Stimulated activated CD8-positive, alpha-beta memory T cell treated with anti-CD3 and anti-CD28 coated beads, Interleukin-4, amount 100 ng/mL, for 48 hours (primary cell): ENCODE measurements around the gene SRP9.
"Not testable (repeated sequence)": the region's sequence is repeated elsewhere in the genome, so short reads cannot be mapped to it uniquely, and the experiment has no call there.

ENCODE experiments used
- DNase-seq: peaks from one replicate; pipeline ENCODE4 v3.0.0-alpha.2; 2020

SRP9 gene

DNA sequence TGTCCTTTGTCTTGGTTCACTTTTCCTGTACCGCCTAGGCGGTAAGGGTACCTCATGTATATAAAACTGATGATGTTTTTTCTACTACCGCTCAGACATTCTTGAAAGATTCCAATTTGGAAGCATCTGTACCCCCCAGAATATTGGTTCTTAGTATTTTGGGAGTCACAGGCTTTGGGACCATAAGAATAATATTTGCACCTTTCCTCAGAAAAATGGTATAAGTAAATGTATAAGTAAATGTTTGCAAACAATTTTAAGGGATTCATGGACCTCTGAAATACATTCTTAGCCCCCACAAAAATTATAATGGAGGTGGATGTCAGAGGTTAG, 677 bp downstream of the SRP9 start:
- DNase-seq = no peak

DNA sequence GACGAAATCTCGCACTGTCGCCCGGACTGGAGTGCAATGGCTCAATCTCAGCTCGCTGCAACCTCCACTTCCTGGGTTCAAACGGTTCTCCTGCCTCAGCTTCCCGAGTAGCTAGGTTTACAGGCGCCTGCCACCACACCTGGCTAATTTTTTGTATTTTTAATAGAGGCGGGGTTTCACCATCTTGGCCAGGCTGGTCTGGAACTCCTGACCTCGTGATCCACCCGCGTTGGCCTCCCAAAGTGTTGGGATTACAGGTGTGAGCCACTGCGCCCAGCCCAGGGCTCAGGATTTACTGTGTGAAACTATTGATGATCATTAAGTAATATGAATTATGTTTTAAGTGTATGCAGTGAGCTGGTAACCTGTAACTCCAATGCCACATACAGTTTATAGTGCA, 1.5 kb downstream of the SRP9 start:
- DNase-seq = not testable (repeated sequence)

DNA sequence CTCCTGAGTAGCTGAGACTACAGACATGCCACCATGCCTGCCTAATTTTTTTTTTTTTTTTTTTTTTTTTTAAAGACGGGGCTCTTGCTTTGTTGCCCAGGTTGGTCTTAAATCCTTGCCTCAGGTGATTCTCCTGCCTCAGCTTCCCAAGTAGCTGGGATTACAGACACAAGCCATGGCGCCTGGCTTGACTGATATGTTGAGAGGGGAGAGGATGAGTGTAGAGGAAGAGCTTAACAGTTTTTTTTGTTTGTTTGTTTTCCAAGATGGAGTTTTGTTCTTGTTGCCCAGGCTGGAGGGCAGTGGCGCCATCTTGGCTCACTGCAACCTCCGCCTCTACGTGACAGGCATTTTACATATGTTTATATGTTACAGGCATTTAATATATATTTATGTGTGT, 2.5 kb downstream of the SRP9 start:
- no peak for DNase-seq

DNA sequence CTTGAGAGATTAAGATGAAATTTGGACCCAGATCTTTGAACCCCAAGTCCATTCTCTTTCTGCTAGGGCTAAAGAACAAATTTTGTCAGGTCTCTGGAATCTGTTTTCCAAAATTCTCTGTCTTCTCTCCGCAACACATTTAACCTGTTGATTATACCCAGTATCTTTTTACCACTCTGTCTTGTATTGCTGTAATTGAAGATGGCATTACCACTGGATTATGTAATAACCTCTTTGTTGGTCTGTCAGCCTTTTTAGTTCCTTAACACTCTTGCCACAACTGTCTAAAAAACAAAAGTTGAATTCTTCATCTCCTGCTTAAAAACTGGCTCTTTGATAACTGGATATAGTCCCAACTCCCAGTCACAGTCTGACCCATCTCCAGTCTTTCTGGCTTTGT, 3.0 kb downstream of the SRP9 start:
- DNase-seq = no peak

DNA sequence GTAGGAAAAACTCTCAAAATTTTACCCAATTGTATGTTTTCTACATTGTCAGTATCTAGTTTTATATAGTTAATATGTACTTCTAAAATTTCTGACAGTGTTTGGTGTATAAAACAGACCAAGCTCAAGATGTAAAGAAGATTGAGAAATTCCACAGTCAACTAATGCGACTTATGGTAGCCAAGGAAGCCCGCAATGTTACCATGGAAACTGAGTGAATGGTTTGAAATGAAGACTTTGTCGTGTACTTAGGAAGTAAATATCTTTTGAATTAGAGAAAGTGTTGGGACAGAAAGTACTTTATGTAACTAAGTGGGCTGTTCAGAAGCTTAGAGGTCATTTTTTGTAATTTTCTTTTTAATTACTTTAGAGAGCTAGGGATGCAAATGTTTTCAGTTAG, 11.5 kb downstream of the SRP9 start:
- not testable (repeated sequence) for DNase-seq

DNA sequence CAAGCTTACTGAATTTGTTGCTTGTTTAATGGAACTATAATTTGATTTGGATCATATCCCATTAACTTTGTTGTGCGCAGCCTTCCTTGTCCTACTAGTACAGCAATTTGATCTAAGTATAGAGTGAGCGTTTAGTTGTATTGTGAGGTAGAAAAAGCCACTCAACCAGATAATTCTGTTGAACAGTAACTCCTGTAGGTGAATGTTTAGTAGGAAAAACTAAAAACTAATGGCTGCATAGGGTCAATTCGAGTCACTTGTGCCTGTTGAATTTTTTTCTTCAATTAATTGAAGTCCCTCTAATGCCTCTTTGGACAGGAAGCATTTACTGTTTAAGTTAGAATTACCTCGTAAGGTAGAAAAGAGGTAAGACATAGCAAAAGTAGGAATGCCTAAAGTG, 17.3 kb downstream of the SRP9 start:
- no peak for DNase-seq

DNA sequence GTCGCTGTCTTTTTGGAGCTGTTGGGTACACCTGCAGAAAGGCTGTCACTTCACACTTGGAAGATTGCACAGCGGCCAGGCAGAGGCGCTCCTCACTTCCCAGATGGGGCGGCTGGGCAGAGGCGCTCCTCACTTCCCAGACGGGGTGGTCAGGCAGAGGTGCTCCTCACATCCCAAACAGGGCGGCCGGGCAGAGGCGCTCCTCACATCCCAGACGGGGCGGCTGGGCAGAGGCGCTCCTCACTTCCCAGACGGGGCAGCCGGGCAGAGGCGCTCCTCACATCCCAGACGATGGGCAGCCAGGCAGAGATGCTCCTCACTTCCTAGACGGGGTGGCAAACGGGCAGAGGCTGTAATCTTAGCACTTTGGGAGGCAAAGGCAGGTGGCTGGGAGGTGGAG, 18.5 kb downstream of the SRP9 start:
- not testable (repeated sequence) for DNase-seq

DNA sequence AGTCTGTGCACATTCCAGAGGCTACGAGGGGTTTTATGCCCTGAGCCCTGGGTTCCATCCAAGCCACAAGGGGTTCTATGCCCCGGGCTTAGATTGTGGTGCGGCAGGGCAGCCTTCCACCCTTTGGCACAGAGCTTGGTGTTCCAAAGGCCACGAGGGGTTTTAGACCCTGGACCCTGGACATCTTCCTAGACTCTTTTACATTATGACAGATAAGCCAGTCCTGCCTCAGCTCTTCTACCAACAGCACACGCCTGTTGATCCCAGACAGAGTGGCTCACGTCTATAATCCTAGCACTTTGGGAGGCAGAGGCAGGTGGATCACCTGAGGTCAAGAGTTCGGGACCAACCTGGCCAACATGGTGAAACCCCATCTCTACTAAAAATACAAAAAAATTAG, 23.5 kb downstream of the SRP9 start:
- DNase-seq = not testable (repeated sequence)

DNA sequence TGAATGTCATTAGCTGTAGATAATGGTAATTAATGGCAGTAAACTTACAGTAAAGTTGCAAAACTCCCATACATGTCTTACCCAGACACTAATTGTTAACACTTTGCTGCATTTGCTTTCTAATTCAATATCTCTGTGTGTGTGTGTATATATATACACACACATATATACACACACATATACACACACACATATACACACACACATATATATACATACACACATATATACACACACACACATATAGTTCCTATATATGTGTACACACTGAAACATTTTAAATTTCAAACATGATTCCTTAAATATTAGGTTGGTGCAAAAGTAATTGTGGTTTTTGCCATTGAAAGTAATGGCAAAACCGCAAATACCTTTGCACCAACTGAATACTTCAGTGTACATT, 28.6 kb downstream of the SRP9 start:
- DNase-seq = no peak

DNA sequence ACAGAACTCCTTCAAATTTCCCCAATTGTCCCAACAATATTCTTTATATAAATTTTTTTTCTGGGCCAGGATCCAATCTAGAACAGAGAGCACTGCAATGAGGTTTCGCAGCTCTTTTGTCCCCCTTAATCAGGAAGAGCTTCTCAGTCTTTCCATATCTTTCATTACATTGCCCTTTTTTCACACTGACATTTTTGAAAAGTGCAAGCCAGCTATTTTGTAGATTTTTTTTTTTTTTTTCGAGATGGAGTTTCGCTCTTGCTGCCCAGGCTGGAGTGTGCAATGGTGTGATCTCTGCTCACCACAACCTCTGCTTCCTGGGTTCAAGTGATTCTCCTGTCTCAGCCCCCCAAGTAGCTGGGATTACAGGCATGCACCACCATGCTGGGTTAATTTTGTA, 29.1 kb downstream of the SRP9 start:
- DNase-seq = not testable (repeated sequence)

DNA sequence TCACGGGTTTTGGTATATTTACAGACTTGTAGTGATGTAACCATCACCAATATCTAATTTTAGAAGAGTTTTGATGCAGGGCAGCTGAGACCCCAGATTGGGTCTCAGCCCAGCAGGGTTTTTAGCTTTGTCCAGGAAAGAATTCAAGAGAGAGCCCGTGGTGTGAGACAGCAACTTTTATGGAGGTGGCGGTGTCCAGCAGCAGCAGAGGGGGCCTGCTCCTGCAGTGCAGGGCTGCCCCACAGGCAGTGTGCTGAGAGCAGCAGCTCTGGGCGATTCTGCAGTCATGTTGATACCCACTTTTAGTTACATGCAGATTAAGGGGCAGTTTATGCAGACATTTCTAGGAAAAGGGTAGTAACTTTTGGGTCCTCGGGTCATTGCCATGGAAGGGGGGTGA, 30.5 kb downstream of the SRP9 start:
- DNase-seq = no peak

DNA sequence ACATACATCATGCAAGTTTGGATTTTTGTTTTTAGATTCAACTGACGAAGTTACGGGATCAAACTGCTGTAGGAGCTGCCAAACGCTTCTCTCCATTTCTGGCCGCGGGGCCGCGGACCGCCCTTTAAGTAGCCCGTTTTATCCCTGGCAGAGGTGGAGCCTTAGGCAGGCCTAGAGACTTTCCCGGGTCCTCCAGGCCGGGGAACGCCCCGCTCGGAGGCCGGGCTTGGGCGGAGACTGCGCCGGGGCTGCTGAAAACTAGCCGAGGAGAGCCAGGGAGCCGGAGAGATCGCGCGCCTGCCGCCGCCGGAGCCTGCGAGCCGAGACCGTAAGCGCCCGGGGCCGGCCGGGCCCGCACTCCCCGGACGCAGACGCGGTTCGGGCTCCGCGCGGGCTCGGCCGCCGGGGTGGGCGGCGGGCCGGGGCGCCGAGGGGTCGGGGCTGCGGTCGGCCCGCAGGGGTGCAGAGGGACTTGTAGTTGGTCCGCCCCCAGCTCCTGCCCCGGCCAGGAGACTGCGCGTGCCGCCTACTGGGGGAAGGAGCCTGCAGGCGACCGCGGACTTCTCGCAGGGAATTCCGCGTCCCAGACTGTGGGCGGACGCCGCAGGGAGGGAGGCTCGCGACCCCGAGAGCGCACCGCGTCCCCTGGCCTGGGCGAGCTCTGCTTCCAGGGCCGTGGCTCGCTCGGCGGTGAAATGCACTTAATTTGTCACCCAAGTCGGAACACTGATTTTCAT, 32.4 kb downstream of the SRP9 start, which contains the start of gene EPHX1:
Gene EPHX1 (plus strand): TSS at position 283 of the 737 bp plus-strand sequence. CDS start 18,606 bp downstream, outside the sequence.
- peak; percentile 86 for DNase-seq

DNA sequence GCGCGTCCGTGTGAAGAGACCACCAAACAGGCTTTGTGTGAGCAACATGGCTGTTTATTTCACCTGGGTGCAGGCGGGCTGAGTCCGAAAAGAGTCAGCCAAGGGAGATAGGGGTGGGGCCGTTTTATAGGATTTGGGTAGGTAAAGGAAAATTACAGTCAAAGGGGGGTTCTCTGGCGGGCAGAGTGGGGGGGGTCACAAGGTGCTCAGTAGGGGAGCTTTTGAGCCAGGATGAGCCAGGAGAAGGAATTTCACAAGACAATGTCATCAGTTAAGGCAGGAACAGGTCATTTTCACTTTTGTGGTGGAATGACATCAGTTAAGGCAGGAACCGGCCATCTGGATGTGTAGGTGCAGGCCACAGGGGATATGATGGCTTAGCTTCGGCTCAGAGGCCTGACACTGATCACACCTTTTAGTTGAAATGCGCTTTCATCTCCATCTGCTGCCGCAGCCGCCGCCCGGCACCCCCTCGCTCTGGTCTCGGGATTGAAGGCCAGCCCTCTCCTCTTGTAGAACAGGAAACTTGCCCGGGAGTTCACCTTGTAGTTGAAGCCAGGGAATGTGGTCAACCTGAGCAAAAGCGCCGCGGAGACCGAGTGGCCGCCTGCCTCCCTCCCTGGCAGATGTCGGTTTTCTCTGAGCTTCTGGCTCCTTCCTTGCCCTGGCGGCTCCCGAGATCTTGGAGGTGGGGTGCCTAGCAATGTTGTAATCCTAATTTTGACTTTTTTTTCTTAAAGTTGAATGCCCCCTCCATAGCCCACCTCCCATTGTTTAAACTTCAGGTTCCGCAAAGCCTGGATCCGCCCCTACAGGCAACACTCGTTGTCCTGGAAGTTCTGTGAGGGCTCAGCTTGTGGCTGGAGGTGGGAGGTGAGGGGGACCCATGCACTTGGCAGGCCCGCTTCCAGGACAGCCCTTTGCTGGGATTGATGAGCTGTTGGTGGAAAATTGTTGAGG, 33.2 kb downstream of the SRP9 start:
- not testable (repeated sequence) for DNase-seq

DNA sequence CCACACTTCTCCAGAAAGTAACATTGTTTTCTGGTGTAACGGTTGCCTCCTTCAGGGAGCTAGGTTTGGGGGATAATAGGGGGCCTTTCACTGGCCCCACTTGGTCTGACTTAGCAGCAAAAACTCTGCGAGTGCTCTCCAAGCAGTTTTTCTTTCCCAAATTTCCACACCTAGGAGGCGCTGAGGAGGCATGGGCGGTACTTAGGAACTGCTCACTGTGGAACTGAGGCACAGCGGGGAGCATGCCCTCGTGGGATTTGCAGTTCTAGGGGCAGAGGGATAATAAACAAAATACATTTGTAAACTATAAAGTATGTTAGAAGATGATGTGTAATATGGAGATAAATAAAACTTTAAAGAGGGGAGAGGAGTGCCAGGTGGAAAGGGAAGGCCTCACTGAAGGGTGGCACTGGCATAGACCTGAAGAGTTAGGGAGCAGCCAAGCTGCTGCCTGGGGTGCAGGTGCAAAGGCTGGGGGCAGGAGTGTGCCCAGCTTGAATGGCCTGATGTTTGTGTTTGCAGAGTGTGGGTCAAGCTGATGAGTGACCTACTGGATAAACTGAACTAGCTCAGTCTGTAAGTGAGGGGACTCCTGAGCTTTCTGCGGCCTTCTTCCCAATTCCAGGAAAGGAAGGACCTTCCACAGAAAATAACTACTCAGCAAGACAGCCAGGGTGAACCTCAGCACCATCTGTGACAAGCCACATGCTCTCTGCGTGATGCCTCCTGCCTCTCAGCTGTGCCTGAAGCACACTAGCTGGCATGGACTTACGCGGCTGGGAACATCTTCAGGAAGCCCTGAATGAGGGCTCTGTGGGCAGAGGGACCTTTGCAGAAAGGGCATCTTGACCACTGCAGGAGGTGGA, 34.2 kb downstream of the SRP9 start:
- DNase-seq = no peak

DNA sequence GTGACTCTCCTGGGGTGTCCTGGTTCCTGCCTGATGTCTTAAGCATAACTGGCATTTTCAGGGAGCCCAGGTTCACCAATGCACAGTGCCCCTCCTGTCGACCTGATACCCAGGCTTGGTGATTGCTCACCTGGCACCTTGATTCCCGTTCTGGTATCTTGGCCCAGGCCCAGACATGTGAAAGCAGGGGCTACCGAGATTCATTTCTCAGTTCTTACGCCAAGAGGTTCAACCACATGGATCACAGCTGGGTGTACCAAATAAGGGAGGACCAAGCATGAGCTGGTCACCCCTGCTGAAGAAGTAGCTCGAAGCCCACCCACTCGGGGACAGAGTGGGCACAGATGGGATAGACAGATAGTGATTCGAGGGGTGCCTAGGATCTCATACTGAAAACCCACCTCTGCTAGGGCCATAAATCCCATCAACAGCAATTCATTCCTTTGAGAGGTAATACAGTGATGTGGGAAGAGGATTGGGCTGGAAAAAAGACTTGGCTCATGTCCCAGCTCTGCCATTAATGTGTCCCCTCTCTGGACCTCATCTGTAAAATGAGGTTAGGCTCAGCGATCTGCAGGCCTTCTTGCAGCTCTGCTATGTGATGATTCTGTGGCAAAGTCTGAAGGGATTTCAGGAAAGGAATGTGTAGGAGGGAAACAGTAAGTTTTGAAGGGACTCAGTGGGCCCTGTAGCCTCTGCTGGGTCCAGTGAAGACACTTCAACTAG, 35.0 kb downstream of the SRP9 start:
- DNase-seq = no peak

DNA sequence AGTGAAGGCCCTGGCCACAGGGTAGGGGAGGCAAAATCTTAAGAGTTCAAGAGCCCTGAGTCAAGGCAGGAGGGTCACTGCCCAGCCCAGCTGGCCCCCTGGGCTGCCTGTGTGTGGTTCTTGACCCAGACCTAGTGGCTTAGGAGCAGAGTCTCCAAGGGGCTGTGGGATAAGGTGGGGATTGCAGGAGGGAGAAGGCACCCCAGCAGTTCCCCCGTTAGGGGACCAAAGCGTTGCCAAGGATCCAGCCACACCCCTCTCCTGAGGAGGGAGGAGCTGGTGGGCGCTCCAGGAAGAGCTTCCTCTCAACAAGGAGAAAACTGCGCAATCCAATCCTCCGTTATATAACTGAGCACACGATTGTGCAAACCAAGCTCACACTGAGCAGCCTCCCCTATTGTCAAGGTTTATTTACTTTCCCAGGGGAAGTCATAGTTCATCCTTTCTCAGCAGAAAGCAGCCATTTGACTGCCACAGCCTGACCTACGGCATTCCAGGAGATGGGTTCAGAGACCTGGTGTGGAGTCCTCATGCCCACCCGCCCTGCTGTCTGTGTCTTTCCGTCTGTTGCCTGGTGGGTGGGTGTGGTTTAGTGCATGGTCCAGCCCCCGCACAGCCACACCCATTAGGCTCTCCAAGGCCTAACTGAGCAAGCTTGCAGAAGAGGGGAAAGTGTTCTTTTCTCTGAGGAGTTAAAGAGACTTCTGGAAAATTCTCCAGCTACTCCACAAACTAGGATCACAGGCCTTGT, 35.8 kb downstream of the SRP9 start:
- DNase-seq = no peak

DNA sequence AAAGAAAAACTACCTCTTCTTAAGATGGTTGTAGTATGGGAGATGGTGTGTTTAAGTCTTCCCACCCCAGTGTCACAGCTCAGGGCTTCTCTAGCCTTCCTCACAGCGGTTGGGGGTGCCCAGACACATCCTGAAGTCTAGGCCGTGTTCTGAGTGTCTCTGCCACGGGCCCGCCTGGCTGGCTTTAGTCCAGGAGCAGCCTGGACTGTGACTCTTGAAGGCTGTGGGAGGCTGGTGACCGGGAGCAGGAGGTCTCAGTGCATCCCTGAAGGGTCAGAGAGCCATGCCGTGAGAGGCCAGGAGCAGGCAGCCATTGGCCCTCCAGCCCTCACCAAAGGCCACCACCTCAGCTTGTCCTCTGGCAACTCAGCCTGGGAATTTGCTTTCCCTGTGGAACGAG, 36.8 kb downstream of the SRP9 start:
- DNase-seq = no peak

DNA sequence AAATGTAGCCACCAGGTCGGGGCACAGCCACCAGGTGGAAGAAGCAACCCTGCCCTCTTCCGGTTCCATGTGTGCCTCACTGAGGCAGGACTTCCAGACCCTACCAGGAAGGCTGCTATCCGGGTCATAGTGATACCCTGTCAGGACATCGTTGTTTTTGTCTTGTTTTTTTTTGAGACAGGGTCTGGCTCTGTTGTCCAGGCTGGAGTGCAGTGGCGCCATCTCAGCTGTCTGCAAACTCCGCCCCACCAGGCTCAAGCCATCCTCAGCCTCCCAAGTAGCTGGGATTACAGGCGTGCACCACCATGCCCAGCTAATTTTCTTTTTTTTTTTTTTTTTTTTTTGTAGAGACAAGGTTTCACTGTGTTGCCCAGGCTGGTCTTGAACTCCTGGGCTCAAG, 37.5 kb downstream of the SRP9 start:
- DNase-seq = not testable (repeated sequence)

DNA sequence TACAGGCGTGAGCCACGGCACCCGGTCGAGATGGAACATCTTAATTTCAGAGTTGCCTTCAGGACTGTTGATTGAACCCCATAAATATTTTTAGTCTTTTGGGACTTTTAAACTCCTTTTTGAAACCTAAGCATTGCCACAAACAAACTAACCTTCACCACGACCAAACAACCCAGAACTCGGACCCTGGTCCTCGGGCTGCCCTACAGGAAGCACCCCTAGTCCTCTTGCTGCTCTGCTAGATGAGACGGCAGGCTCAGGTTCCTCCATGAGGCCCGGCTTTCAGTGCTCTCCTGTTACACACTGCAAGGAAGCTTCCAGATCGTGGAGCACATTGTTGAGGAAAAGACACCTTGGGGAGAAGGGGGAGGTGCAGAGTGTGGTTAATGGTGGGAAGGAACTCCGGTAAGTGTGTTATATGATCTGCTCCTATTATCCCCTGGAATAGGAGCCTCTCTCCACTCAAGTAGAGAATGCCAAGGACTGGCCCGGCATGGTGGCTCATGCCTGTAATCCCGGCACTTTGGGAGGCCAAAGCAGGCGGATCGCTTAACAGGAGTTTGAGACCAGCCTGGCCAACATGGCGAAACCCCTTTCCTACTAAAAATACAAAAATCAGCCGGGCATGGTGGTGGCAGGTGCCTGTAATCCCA, 38.0 kb downstream of the SRP9 start:
- no peak for DNase-seq

DNA sequence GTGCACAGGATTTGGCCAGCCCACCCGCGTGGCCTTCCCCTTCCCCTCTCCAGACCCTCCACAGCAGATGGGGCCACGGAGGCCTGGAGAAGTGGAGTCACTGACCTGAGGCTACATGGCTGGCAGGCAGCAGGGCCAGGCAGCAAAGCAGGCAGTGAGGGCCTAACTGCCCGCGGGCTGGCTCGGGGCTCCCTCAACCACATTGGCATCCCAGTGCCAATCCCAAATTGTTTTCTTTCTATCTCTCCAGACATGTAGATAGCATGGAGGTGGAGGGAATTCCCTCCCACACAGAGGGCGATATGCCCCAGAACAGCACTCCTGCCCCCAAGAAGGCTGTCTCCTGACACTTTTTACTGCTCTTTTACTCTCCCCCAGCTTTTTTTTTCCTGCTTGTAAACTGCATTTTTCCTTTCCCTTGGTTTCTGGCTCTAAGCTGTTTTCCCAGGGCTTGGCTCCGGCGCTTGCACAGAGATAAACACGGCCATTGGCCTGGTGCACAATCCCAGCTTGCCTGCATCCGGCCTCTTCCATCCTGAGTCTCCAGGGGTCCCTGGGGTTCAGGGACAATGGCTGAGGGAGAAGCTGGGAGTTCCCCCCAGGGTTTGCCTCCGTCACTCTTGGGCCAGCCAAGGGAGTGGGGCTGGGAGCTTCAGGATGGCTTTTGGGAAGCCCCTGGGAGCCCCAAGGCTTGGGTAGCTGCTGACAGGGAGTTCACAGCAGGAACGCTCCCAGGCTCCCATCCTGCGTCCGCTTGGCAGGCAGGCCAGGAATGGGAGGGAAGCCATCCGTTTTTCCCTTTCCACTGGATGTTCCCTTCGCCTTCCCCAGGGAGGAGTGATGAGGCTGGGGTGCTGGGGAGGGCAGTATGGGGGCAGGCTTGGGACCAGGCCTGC, 39.3 kb downstream of the SRP9 start:
- DNase-seq = no peak
